NCI-H2196 treated with DMSO at 0.1 percent for 48 hours (cell line): ENCODE results near the gene MAST4.

Source experiments
- DNase-seq: peaks from one replicate; lab custom pipeline; 2025; ENCODE audit not compliant: unreplicated experiment; lab: John Stamatoyannopoulos, UW

MAST4 gene

GRCh38 chr5:66603164-66603563 lies 7.0 kb downstream of the MAST4 start:
- no peak for DNase-seq

GRCh38 chr5:66603881-66604280 lies 7.7 kb downstream of the MAST4 start:
- DNase-seq = no peak

DNA sequence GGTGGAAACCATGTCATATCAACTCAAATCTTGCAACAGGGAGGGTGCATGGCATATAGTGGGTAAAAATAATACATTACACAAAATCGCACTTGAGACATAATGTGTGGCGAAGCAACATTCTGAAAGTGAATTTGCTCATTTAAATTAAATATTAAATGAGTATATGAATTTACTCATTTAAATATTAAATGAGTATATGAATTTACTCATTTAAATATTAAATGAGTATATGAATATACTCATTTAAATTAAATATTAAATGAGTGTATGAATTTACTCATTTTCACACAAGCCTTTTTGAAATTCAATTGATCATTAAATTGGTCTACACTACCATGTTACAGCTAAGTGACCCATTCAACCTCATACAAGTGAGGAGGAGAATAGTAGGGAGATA lies 10.5 kb downstream of the MAST4 start:
- no peak for DNase-seq

DNA sequence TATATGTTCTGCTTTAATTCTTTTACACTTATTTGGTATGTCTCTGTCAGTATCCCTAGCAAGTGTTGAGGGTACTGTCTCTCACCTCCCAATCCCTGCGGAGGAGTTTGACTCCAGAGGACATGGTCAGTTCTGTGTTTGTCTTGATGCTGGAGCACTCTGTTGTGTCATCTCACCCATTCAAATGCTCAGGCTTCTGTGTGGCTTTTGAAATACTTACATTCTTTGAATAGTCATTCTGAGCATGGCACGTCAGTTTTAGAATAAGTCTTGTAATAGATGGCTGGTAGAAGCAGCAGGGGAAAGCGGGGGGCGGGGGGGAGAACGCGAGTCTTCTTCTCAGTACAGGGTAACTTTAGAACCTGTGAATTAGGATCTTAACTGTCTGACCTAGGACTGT lies 12.3 kb downstream of the MAST4 start:
- DNase-seq = no peak

- no peak for DNase-seq
Measured at GRCh38 chr5:66609615-66610014, 13.4 kb downstream of the MAST4 start.

- DNase-seq = no peak
Measured at GRCh38 chr5:66612226-66612625, 16.0 kb downstream of the MAST4 start.

- no peak for DNase-seq
Measured at GRCh38 chr5:66615136-66615535, 18.9 kb downstream of the MAST4 start.

DNA sequence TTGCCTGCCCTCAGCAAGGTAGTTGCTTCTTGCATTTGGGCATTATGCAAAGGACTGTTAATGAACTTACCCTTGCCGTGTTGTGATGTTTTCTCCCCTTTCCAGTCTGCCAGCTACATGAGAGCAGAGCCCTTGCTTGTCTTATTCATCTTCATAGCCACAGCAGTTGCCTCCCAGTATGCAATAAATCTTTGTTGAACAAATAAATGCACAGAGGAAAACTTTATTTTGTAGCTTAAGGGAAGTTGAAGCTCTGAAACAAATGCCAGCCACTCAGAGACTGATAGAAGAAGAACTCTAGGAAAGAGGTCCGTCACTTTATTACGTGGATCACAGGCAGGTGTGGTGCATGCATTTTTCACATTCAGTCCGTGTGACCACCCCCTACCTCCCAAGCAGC lies 19.7 kb downstream of the MAST4 start:
- DNase-seq = no peak

GRCh38 chr5:66616520-66617225 lies 20.5 kb downstream of the MAST4 start:
- DNase-seq = no peak

DNA sequence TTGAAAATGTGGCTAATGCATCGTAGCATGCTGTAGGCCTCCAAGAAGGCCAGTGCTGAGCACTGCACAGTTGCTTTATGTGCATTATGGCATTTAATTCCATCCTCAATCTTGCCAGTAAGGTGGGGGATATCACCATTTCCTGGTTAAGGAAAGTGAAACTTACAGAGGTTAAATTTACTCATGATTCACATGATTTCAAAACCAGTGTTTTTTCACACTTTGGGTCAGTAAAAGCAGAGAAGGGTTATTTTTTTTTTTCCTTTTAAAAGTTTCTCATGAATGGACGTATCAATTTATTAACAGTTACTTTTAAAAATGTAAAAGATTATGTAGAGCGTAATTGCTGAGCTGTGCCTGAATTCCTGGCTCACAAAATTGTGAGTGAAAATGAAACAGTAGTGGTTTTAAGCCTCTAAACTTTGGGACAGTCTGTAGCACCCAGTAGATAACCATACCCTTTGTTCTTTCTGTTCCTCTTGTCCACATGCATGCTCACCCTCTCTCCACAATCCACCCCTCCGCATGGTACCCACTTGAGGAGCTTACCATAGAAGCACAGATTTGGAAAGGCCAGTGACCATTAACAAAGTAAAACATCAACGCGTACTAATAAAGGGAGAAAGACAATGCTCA lies 21.2 kb downstream of the MAST4 start:
- no peak for DNase-seq

DNA sequence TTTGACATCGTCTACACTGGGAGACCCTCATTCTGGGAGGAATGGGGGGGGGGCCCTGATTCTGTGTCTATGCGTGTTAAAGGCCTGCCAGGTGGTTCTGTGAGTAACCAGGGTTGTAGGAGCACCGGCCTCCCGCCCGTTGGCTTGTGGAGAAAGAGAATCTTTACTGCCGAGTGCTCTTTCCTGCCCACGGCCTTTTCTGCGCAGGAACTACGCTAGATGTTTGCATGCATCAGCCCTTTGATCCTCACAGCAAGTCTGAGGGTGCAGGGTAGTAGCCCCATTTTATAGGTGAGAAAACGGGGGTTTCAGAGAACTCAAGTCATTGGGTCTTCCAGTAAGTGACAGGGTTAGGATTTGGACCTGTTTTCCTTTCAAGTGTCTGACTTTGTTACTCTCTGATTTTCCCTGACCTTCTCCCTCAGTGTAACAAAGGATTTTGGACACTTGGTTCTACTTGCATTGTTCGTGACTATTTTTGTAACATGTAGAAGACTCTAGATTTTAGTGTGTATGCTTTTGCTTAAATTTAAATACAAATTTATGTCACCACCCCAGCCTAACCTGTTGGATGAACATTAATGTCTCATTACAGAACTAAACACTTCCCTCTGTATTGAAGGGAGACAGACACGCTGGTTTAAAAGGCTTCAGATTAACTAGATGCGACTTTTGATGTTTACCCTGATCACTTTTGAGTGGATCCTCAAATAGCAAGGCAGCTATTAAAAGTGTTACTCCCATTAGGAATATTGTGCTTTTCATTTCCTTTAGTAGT lies 22.0 kb downstream of the MAST4 start:
- no peak for DNase-seq

DNA sequence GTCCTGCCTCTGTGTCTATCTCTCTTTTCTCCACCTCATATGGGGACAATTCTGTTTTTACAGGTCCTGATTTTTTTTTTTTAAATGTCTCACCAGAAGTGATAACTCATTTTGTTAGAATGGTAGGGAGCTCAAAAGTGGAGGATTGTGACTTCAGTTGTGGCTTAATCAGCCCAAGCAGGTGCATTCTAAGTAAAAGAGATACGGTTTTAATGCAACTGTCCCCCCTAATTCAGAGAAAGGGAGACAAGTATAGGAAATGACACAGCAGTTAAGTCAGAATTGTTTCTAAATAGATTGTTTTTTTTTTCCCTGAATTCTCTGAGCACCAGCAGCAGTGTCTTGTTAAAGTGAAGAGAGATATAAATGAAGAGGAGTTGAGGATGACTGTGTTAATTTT lies 24.5 kb downstream of the MAST4 start:
- no peak for DNase-seq

- no peak for DNase-seq
Measured at GRCh38 chr5:66621146-66621545, 25.0 kb downstream of the MAST4 start.

GRCh38 chr5:66621736-66622135 lies 25.5 kb downstream of the MAST4 start:
- no peak for DNase-seq

DNA sequence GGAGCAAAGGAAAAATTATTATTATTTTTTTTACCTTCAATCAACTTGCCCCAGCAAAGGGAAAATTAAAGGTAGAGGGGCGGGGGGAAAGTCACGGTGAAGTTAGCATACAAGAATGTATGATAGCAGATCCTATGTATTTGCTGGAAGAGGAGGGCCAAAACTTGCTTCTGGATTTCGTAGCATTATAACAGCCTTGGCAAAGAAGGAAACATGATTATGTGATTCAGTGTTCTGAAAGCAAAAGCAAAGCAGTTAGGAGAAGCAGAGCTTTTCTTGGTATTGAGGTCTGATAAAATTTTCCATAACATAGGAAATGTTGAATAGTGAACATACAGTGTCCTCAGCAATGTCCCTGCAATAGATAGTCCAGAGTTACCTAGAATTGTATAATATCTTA lies 32.4 kb downstream of the MAST4 start:
- no peak for DNase-seq

- no peak for DNase-seq
Measured at GRCh38 chr5:66629446-66629845, 33.3 kb downstream of the MAST4 start.

- DNase-seq = no peak
Measured at GRCh38 chr5:66633754-66634153, 37.6 kb downstream of the MAST4 start.

DNA sequence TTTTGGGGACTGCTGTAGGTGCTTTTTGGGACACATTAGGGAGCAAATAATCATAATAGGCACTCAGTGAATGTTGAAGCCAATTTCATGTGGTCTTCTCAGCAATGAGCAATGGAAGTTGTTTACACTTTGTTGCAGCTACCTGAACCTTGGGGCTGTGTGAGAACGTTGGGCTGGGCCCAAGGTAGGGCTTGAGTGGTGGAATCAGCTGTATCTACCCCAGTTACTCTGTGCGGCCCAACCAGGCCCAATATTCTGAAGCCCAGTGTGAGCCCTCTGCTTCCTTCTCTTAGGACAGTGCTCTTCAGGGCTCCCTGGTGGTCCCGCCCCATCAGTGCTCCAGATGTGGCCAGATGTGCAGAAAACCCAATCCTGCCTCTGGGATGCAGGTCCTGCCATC lies 38.4 kb downstream of the MAST4 start:
- no peak for DNase-seq

DNA sequence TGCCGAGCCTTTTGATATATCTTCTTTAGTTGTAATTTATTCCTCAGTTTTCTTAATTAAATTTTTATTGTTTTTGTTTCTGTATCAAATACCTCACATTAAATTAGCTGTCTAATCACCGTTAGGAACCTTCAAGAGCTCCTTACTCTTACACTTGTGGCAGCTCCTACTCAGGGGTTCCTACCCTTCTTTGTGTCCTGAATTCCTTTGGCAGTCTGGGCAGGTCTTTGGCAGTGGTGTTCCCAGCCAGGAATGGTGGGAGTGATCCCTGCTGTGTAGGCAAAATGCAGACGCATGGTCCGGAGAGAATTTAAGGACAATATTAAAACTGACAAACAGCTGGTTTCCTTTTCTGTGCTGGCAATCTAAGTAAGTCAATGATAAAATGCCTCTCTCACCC lies 41.8 kb downstream of the MAST4 start:
- no peak for DNase-seq

DNA sequence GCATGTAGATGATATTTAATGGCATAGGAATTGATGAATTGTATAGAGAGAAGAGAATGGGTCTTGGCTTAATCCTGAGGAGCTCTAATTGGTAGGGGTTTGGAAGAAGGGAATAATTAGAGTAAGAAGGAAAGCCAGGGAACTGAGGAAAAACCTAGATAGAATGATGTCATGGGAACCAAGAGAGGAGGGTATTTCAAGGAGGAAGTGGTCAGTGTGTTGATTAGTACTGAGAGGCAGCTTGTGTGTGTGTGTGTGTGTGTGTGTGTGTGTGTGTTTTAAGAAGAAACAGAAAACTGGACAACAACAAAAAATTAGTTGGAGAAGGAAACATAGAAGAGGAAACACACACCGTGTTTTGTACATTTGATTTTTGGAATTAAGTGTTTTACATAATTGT lies 42.8 kb downstream of the MAST4 start:
- no peak for DNase-seq

- no peak for DNase-seq
Measured at GRCh38 chr5:66642538-66642937, 46.3 kb downstream of the MAST4 start.

GRCh38 chr5:66643387-66643786 lies 47.2 kb downstream of the MAST4 start:
- no peak for DNase-seq
